ENCODE measurements around the gene ABL1.

Gene ABL1

GRCh38 chr9:130936285-130937117, 101.4 kb downstream of the ABL1 start:
- H3K4me3 ChIP-seq (ENCODE audit: low read depth, low read length): no peak overlapping the region
- DNase-seq (ENCODE audit: low read depth): peak; percentile 67

Data from skeletal muscle cell (primary cell).